IMR-90 (cell line): ENCODE results near the gene ZNF813.
"Not testable (repeated sequence)": the region's sequence is repeated elsewhere in the genome, so short reads cannot be mapped to it uniquely, and the experiment has no call there.

Source experiments
- POLR2A ChIP-seq: IDR thresholded peaks from 2 replicates; pipeline ENCODE4 v1.6.1; 2012; ENCODE audit warnings: mild to moderate bottlenecking, low read depth, low read length
- TF ChIP-seq, protein P1 (sequence below): conservative IDR thresholded peaks from 2 replicates; pipeline ENCODE4 v1.5.1; 2012; ENCODE audit warnings: mild to moderate bottlenecking, low read depth, low read length, improper control_type of control experiment

DNA sequence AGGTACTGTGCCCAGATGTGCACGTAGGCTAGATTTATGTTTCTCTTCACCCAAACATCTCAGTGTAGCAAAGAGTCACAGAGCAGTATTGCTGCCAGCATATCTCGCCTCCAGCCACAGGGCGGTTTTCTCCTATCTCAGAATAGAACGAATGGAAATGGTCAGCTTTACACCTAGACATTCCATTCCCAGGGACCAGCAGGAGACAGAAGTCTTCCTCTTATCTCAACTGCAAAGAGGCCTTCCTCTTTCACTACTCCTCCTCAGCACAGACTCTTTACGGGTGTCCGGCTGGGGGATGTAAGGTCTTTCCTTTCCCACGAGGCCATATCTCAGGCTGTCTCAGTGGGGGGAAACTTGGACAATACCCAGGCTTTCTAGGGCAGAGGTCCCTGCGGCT is 1.1 kb downstream of the ZNF813 start:
- TF ChIP-seq, protein P1, sequence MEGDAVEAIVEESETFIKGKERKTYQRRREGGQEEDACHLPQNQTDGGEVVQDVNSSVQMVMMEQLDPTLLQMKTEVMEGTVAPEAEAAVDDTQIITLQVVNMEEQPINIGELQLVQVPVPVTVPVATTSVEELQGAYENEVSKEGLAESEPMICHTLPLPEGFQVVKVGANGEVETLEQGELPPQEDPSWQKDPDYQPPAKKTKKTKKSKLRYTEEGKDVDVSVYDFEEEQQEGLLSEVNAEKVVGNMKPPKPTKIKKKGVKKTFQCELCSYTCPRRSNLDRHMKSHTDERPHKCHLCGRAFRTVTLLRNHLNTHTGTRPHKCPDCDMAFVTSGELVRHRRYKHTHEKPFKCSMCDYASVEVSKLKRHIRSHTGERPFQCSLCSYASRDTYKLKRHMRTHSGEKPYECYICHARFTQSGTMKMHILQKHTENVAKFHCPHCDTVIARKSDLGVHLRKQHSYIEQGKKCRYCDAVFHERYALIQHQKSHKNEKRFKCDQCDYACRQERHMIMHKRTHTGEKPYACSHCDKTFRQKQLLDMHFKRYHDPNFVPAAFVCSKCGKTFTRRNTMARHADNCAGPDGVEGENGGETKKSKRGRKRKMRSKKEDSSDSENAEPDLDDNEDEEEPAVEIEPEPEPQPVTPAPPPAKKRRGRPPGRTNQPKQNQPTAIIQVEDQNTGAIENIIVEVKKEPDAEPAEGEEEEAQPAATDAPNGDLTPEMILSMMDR: not testable (repeated sequence)
- TF ChIP-seq POLR2A: not testable (repeated sequence)
